ENCODE data around the gene ATOSA. TPM values are rescaled to one million over a fixed set of nuclear protein-coding genes. Genes with fewer than 3 reads are reported as not detected.

ATOSA gene
- polyA plus RNA-seq, 1 experiment: 23.9 TPM

DNA sequence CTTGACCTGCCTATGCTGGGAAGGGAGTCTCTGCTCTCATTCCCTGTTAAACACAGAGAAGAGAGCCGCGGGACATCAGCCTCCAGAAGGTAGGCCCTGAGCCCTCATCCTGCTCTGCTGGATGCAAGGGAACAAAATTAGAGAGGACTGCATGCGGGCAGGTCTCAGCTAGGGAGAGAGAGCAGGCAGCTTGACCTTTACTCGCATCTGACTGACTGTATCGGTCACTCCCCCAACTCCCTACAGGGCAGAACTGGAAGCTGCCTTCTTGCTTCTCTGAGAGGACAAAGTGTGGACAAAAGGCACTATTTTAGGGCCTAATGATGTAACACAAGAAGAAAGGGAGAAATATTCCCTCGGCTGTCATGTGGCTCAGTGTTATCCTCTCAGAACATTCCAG, 38.7 kb upstream of the ATOSA start:
- DNase-seq (ENCODE audit: low read depth, low spot score): no peak
- Histone ChIP-seq H3K9me3 (ENCODE audit: control insufficient read depth, insufficient read depth, low read length) (no peaks in the 10 kb centered on the region), H3K4me3 (ENCODE audit: low read depth, low read length) (no peak overlapping the region), H3K27ac (ENCODE audit: low read depth, low read length) (no peak overlapping the region), H3K27me3 (ENCODE audit: control insufficient read depth, insufficient read depth, low read length) (peaks cover 10% of the 10 kb centered on the region)
- CTCF ChIA-PET: no interaction called here
- TF ChIP-seq, protein P1, sequence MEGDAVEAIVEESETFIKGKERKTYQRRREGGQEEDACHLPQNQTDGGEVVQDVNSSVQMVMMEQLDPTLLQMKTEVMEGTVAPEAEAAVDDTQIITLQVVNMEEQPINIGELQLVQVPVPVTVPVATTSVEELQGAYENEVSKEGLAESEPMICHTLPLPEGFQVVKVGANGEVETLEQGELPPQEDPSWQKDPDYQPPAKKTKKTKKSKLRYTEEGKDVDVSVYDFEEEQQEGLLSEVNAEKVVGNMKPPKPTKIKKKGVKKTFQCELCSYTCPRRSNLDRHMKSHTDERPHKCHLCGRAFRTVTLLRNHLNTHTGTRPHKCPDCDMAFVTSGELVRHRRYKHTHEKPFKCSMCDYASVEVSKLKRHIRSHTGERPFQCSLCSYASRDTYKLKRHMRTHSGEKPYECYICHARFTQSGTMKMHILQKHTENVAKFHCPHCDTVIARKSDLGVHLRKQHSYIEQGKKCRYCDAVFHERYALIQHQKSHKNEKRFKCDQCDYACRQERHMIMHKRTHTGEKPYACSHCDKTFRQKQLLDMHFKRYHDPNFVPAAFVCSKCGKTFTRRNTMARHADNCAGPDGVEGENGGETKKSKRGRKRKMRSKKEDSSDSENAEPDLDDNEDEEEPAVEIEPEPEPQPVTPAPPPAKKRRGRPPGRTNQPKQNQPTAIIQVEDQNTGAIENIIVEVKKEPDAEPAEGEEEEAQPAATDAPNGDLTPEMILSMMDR (IDR thresholded peaks at IDR 0.05; ENCODE audit: low read depth, low read length): no peak
- POLR2A ChIA-PET: no interaction called here

GRCh38 chr15:52717481-52717880, 38.3 kb upstream of the ATOSA start:
- TF ChIP-seq, protein P1 (IDR thresholded peaks at IDR 0.05; ENCODE audit: low read depth, low read length): no peak

GRCh38 chr15:52716536-52716935, 37.3 kb upstream of the ATOSA start:
- Histone ChIP-seq H3K4me3 (ENCODE audit: low read depth, low read length) (no peak overlapping the region), H3K27me3 (ENCODE audit: control insufficient read depth, insufficient read depth, low read length) (peaks cover 7% of the 10 kb centered on the region), H3K9me3 (ENCODE audit: control insufficient read depth, insufficient read depth, low read length) (no peaks in the 10 kb centered on the region), H3K27ac (ENCODE audit: low read depth, low read length) (no peak overlapping the region)
- ChIA-PET POLR2A (no interaction called here), CTCF (no interaction called here)
- DNase-seq (ENCODE audit: low read depth, low spot score): no peak
- TF ChIP-seq, protein P1 (IDR thresholded peaks at IDR 0.05; ENCODE audit: low read depth, low read length): no peak

More at GRCh38 chr15:52717481-52717880, 38.3 kb upstream of the ATOSA start:
- ChIA-PET POLR2A (no interaction called here), CTCF (no interaction called here)
- Histone ChIP-seq H3K9me3 (ENCODE audit: control insufficient read depth, insufficient read depth, low read length) (no peaks in the 10 kb centered on the region), H3K4me3 (ENCODE audit: low read depth, low read length) (no peak overlapping the region), H3K27ac (ENCODE audit: low read depth, low read length) (no peak overlapping the region), H3K27me3 (ENCODE audit: control insufficient read depth, insufficient read depth, low read length) (peaks cover 7% of the 10 kb centered on the region)
- no peak for DNase-seq (ENCODE audit: low read depth, low spot score)

GRCh38 chr15:52715411-52715810, 36.2 kb upstream of the ATOSA start:
- ChIA-PET CTCF (no interaction called here), POLR2A (no interaction called here)
- Histone ChIP-seq H3K27me3 (ENCODE audit: control insufficient read depth, insufficient read depth, low read length) (peaks cover 3% of the 10 kb centered on the region), H3K4me3 (ENCODE audit: low read depth, low read length) (no peak overlapping the region), H3K9me3 (ENCODE audit: control insufficient read depth, insufficient read depth, low read length) (no peaks in the 10 kb centered on the region), H3K27ac (ENCODE audit: low read depth, low read length) (no peak overlapping the region)
- TF ChIP-seq, protein P1 (IDR thresholded peaks at IDR 0.05; ENCODE audit: low read depth, low read length): no peak
- DNase-seq (ENCODE audit: low read depth, low spot score): no peak

DNA sequence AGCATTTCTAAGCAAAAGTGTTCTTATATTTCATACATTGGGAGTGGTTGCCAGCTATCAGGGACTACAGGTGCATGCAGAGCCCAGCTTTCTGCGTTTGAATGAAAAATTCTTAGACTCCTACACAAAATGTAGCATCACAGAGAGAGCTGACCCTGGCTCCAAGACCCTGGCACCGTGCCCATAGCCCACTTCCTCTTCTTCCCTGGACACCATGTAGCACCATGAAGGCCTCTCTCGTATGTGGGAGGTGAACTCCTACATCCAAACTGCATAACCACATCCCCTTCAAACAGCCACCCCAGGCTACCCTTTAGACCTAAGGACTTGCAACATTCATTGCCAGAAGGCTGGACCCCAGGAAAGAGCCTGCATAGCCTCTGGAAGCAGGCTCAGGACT, 35.8 kb upstream of the ATOSA start:
- TF ChIP-seq, protein P1 (IDR thresholded peaks at IDR 0.05; ENCODE audit: low read depth, low read length): no peak
- POLR2A ChIA-PET: no interaction called here
- H3K27ac ChIP-seq (ENCODE audit: low read depth, low read length): no peak overlapping the region
- peaks cover 3% of the 10 kb centered on the region for H3K27me3 ChIP-seq (ENCODE audit: control insufficient read depth, insufficient read depth, low read length)
- no peaks in the 10 kb centered on the region for H3K9me3 ChIP-seq (ENCODE audit: control insufficient read depth, insufficient read depth, low read length)
- no peak overlapping the region for H3K4me3 ChIP-seq (ENCODE audit: low read depth, low read length)
- CTCF ChIA-PET: no interaction called here
- no peak for DNase-seq (ENCODE audit: low read depth, low spot score)
